Esophagus (tissue), 2 donors: Measurements from ENCODE around the gene SPHK2. TPM values are rescaled to one million over a fixed set of nuclear protein-coding genes. Genes with fewer than 3 reads are reported as not detected.

ENCODE experiments used
- H3K27ac ChIP-seq, 2 donors: one replicate each; pipeline ENCODE4 v1.5.1; 2013; ENCODE audit warnings: low read depth in 2 of 2, mild to moderate bottlenecking in 2 of 2, inconsistent platforms in 1 of 2, low read length in 1 of 2, moderate library complexity in 1 of 2
- H3K27me3 ChIP-seq, 2 donors: one replicate each; pipeline ENCODE4 v1.6.1; 2013; ENCODE audit warnings: low read length in 2 of 2, control low read depth in 1 of 2, mild to moderate bottlenecking in 1 of 2; ENCODE audit not compliant: insufficient read depth in 2 of 2, control insufficient read depth in 1 of 2
- H3K36me3 ChIP-seq, 2 donors: one replicate each; pipeline ENCODE4 v1.6.1; 2013; ENCODE audit warnings: low read length in 1 of 2; ENCODE audit not compliant: control insufficient read depth in 2 of 2, insufficient read depth in 2 of 2
- H3K4me1 ChIP-seq, 2 donors: one replicate each; pipeline ENCODE4 v1.6.1; 2013; ENCODE audit warnings: low read length in 1 of 2; ENCODE audit not compliant: control insufficient read depth in 2 of 2, insufficient read depth in 2 of 2
- H3K4me3 ChIP-seq, 2 donors: one replicate each; pipeline ENCODE4 v1.5.1; 2013; ENCODE audit warnings: low read length in 2 of 2, mild to moderate bottlenecking in 2 of 2, low read depth in 1 of 2, moderate library complexity in 1 of 2
- H3K9me3 ChIP-seq, 2 donors: one replicate each; pipeline ENCODE4 v1.6.1; 2013; ENCODE audit warnings: mild to moderate bottlenecking in 2 of 2, low read depth in 1 of 2, low read length in 1 of 2, moderate library complexity in 1 of 2; ENCODE audit not compliant: control insufficient read depth in 2 of 2, insufficient read depth in 1 of 2
- WGBS, 2 donors: extraction: QIAGEN DNeasy Blood & Tissue Kit; methylation state at CpG; one replicate each; pipeline ENCODE4 v1.1.7; 2013; 5-methylcytosine and 5-hydroxymethylcytosine counted together
- polyA plus RNA-seq, 2 donors: library from polyadenylated mRNA; stranded (reverse); fragments of 200-250 nt; gene quantifications; one replicate each; pipeline ENCODE4 v1.2.3, GENCODE V29; 2013
- donor health status: healthy with polysubstance abuse.
- donor health status: Bipolar disorder and iron deficiency.

The SPHK2 gene
- polyA plus RNA-seq, 2 donors: 9.0 to 15.5 TPM

DNA sequence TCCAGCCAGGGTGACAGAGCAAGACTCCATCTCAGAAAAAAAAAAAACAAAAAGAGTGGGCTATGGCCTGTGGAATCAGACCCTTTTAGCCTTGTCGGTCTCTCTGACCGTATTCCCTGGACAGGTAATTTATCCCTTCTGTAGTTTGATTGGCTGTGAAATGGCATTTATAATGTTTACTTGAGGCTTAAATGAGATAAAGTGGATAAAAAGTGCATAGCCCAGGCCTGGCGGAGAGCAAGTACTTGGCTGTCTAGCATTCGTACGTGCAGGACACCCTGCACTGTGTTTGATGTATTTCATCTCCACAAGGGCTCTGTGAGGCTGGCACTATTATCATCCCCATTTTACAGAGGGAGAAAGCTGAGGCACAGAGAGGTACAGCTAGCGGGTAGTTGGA, 46.5 kb downstream of the SPHK2 start:
- H3K27ac ChIP-seq: no peak overlapping the region
- H3K9me3 ChIP-seq: no peaks in the 10 kb centered on the region
- no peaks in the 10 kb centered on the region for H3K27me3 ChIP-seq
- WGBS, 2 donors: 67 to 76% methylated on average over 6 of the region's 6 CpGs
- H3K36me3 ChIP-seq: no peaks in the 10 kb centered on the region
- no peaks in the 10 kb centered on the region for H3K4me1 ChIP-seq
- H3K4me3 ChIP-seq: no peak overlapping the region

DNA sequence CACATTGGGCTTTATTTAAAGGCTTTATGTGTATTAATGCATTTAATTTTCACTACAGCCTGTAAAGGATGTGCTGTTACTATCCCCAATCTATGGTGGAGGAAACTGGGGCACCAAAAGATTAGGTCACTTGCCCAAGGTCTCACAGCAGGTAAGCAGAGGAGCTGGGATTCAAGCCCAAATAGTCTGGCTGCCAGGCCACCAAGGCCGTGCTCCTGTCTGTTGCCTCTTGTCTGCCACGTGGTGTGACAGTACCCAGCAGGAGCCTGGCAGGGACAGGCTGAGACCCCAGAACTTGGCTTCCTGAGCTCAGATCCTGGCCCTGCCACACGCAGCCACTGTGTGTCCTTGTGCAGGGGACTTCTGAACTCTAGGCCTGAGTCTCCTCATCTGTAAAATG, 49.0 kb downstream of the SPHK2 start:
- Histone ChIP-seq H3K36me3 (no peaks in the 10 kb centered on the region), H3K9me3 (no peaks in the 10 kb centered on the region), H3K4me1 (no peaks in the 10 kb centered on the region), H3K4me3 (no peak overlapping the region), H3K27ac (no peak overlapping the region), H3K27me3 (no peaks in the 10 kb centered on the region)
- 63 to 69% methylated on average over 3 of the region's 3 CpGs for WGBS, 2 donors

DNA sequence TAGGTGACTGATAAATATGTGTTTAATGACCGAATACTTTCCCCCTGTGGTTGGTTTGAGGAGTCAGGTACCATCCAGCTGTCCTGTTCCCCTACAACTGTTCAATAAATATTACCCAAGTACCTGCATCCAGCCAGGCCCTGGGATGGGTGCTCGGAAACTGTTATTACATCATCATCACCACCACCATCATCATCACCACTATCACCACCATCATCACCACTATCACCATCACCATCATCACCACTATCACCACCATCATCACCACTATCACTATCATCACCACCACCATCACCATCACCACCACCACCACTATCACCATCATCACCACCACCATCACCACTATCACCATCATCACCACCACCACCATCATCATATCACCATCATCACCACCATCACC, 49.5 kb downstream of the SPHK2 start:
- Histone ChIP-seq H3K27ac (no peak overlapping the region), H3K36me3 (no peaks in the 10 kb centered on the region), H3K4me3 (no peak overlapping the region), H3K4me1 (no peaks in the 10 kb centered on the region), H3K9me3 (no peaks in the 10 kb centered on the region), H3K27me3 (no peaks in the 10 kb centered on the region)
- WGBS, 2 donors: 90 to 96% methylated on average over 2 of the region's 2 CpGs

DNA sequence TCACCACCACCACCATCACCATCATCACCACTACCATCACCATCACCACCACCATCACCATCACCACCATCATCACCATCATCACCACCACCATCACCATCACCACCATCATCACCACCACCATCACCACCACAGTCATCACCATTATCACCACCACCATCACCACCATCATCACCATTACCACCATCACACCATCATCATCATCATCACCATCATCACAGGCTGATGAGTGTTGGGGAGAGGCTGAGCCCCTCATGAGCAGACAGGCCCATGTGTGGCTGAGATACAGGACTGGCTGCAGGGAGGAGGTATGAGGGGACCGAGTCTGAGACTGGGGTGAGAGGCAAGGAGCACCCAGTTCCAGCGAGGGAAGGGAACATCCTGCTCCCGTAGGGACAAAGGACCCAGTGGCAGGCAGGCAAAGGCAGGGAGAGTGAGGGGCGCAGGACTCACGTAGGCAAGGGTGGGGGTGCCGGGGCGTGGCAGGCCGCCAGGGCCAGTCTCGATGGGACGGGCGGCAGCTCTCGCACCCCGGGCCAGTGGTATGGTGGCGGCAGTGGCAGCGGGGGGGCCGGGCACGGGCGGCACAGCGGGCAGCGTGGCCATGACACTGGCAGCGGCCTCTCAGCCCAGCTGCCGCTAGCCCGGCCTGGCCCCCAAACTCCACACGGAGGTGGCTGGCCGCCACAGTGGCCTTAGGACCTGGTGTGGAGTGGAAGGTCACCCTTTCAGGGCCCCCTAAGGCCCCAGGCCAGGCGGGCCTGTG, 50.8 kb downstream of the SPHK2 start:
- no peaks in the 10 kb centered on the region for H3K4me1 ChIP-seq
- no peaks in the 10 kb centered on the region for H3K27me3 ChIP-seq
- H3K4me3 ChIP-seq: no peak overlapping the region
- H3K36me3 ChIP-seq: no peaks in the 10 kb centered on the region
- no peak overlapping the region for H3K27ac ChIP-seq
- no peaks in the 10 kb centered on the region for H3K9me3 ChIP-seq
- 93 to 97% methylated on average over 26 of the region's 26 CpGs for WGBS, 2 donors

DNA sequence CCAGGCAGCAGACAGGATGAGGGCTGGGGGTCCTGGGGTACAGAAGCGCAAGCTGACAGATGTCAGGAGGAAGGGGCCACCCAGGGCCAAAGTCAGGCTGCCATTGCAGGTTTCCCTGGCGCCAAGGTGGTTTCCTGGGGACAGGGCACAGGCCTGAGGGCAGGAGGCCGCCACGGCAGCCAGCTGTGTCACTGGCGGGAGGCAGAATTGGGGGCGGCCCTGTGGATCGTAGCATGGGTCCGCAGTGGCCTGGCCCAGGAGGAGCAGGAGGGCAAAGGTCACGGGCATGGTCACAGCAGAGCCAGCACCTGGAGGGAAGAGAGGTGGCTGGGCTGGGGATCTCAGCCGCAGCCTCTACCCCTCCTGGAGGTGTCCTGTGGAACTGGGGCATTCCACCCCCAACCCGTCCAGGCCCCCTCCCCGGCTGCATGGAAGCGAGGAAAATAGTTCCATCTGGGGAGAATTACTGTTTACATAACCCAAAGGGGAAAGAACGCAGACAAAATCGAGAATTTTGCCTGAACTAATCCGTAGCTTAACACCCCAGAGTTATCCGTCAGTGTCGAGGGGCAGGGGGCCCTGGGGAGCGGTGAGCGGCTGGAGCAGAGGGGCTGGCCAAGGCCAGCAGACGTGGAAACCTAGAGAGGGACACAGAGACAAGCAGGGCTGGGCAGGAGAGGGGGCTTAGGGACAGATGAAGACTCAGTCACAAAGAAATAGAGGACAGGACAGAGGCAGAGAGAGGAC, 51.6 kb downstream of the SPHK2 start:
- no peaks in the 10 kb centered on the region for H3K27me3 ChIP-seq
- H3K4me3 ChIP-seq: no peak overlapping the region

DNA sequence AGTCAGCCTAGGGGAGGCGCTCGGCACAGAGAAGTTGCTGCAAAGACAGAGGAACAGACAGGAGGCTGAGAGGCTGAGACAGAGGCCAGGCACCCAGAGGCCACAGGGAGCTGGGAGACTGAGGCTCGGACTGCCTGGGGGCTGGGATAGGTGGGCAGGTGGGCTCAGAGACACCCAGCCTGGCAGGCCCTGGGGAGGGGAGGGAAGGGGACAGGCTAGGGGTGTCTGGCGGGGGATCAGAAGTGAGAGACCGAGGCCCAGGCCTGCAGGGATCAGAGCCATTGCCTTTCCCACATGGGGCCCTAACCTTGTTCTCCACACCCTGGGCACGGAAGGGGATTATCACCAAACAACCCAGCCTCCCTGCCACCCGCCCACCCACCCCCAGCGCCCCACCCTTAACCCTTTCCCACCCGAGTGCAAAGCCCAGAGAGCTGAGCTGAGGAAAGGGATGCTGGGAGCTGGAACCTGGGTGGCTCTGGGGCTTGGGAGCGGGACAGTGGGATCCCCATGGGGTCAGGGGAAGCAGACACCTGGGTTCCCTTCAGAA, 52.2 kb downstream of the SPHK2 start:
- WGBS, 2 donors: 69 to 74% methylated on average over 9 to 10 of the region's 10 CpGs
- H3K27me3 ChIP-seq: no peaks in the 10 kb centered on the region
- H3K27ac ChIP-seq: no peak overlapping the region
- no peaks in the 10 kb centered on the region for H3K36me3 ChIP-seq
- H3K4me3 ChIP-seq: no peak overlapping the region
- H3K4me1 ChIP-seq: peaks cover 0 to 2% of the 10 kb centered on the region in 2 donors
- no peaks in the 10 kb centered on the region for H3K9me3 ChIP-seq

More for the DNA sequence above, 51.6 kb downstream of the SPHK2 start:
- no peaks in the 10 kb centered on the region for H3K9me3 ChIP-seq
- no peaks in the 10 kb centered on the region for H3K36me3 ChIP-seq
- 80 to 83% methylated on average over 21 of the region's 21 CpGs for WGBS, 2 donors
- no peaks in the 10 kb centered on the region for H3K4me1 ChIP-seq
- H3K27ac ChIP-seq: no peak overlapping the region

DNA sequence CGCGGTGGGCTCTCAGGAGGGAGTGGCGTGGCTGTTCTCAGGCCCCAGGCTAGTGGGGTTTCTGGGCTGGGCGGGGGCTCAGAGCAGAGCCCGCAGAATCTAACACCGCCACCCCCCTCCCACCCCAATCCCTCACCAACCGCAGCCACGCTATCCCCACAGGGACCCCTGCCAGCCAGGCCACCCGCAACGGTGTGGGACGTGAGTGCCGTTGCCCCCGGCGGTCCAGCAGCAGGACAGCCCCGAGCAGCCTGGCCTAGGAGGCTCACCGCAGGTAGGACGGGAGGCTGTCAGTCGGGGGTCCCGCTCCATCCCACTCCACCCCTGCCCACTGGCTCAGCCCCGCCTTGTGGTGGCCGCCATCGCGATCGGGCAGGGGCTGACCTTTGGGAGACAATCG, 53.7 kb downstream of the SPHK2 start, which contains the start of gene NTN5:
TSS of gene NTN5 (minus strand) at position 24 of the 400 bp plus-strand sequence. CDS start 2,031 bp downstream, outside the sequence.
- Histone ChIP-seq H3K4me1 (peaks cover 1 to 3% of the 10 kb centered on the region in 2 donors), H3K4me3 (no peak within 1 kb of the TSS), H3K9me3 (no peaks in the 10 kb centered on the region), H3K36me3 (no peaks in the 10 kb centered on the region), H3K27me3 (no peaks in the 10 kb centered on the region), H3K27ac (no peak within 1 kb of the TSS)
- WGBS, 2 donors: 83 to 85% methylated on average over 24 to 25 of the region's 25 CpGs

DNA sequence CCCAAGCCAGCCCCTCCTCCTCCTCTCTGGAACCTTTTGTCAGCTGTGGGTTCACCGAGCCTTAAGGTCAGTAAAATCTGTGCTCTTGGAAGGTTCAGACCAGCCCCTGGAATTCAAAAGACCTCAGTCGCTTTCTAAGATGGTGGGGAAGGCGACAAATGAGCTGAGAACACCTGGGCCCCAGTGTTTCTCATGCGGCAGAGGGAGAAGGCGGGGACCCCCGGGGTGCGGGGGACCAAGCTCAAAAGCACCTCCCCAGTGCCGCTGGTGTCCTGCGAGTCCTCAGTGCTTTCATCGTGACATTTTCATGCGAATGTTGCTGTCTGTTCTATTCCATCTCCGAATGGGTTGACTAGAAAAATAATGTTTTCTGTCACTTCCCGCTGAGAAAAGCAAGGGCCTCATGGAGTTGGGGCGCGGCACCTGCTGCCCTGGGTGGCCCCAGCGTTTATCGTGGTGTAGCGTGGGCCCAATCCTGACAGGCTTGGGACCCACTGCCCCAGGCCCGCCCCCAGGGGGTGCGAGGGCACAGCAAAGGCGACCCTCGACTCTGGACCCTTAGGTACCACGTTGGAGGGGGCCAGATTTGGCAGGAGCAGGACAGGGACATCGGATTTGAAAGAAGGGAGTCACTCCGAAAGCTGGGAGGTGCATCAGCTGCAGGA, 54.3 kb downstream of the SPHK2 start:
- Histone ChIP-seq H3K36me3 (no peaks in the 10 kb centered on the region), H3K4me1 (peaks cover 3% of the 10 kb centered on the region in 2 donors), H3K9me3 (no peaks in the 10 kb centered on the region), H3K4me3 (no peak overlapping the region), H3K27ac (no peak overlapping the region), H3K27me3 (no peaks in the 10 kb centered on the region)
- 82 to 83% methylated on average over 25 of the region's 25 CpGs for WGBS, 2 donors

DNA sequence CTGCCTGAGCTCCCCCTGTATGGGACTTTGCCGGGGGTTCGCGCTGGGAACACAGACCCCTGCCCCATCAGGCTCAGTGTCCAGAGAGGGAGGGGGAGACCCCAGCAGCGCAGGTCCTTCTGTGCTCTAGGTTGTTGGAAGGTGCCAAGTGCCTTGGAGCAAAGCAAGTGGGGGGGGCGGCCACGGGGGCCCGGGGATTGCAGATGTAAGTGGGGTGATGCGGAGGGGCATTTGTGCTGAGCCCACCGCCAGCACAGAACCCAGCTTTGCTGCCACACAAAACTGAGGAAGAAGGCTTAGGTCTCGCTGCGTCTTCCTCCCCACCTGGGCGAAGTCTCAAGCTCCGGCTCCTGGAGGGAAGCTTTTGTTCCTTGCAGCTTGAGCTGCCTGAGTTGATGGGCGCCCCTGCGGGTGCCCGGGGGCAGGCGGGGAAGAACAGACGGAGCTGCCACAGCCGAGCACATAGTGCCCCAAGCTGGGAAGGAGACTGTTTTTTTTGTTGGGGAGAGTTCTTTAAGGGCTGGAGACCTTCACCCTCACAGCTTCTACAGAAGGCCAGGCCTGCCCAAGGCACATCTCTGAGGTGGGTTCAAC, 55.0 kb downstream of the SPHK2 start:
- H3K9me3 ChIP-seq: no peaks in the 10 kb centered on the region
- 88 to 89% methylated on average over 19 of the region's 19 CpGs for WGBS, 2 donors
- peaks cover 3% of the 10 kb centered on the region in 2 donors for H3K4me1 ChIP-seq
- H3K4me3 ChIP-seq: no peak overlapping the region
- H3K36me3 ChIP-seq: no peaks in the 10 kb centered on the region
- H3K27me3 ChIP-seq: no peaks in the 10 kb centered on the region
- H3K27ac ChIP-seq: no peak overlapping the region
